Naive thymus-derived CD4-positive, alpha-beta T cell (primary cell): ENCODE data around the gene KPNB1. TPM values are rescaled to one million over a fixed set of nuclear protein-coding genes. Genes with fewer than 3 reads are reported as not detected.
"Not testable (repeated sequence)": the region's sequence is repeated elsewhere in the genome, so short reads cannot be mapped to it uniquely, and the experiment has no call there.

Experiments
- ATAC-seq: fragments of 150-1000 bp; cut with Tn5 transposase; 2 replicates; pipeline ENCODE4 v1.10.0; 2021; ENCODE audit warnings: mild to moderate bottlenecking, moderate library complexity
- CTCF ChIA-PET: fragments of 350-600 bp; sonication (Branson Sonifier 250); formaldehyde crosslinking; loops from one replicate; lab custom pipeline; 2021; ENCODE audit warnings: antibody characterized with exemption; lab: Charles Lee
- POLR2A ChIA-PET: fragments of 350-600 bp; sonication (Branson Sonifier 250); formaldehyde crosslinking; loops from one replicate; lab custom pipeline; 2021; ENCODE audit warnings: antibody characterized with exemption, inconsistent platforms; lab: Charles Lee
- DNase-seq, 9 donors: peaks; one replicate each; pipeline versions ENCODE4 v3.0.0 to v3.0.0-alpha.2; 2020 to 2022; ENCODE audit warnings: mixed read lengths in 1 of 9
- H3K27ac ChIP-seq: one replicate; pipeline ENCODE4 v1.7.0; 2013; ENCODE audit warnings: mild to moderate bottlenecking, low read depth, low read length, moderate library complexity
- H3K27me3 ChIP-seq, 2 donors: one replicate each; pipeline ENCODE4 v1.7.0; 2013; ENCODE audit warnings: low read length in 2 of 2, mild to moderate bottlenecking in 2 of 2, moderate library complexity in 2 of 2; ENCODE audit not compliant: control insufficient read depth in 2 of 2, insufficient read depth in 2 of 2
- H3K36me3 ChIP-seq, 3 experiments: 1 replicate in 2 of 3; 2 replicates in 1 of 3; pipeline ENCODE4 v1.7.0; 2013; ENCODE audit warnings: low read length in 3 of 3, mild to moderate bottlenecking in 3 of 3, moderate library complexity in 1 of 3; ENCODE audit not compliant: insufficient read depth in 3 of 3, control insufficient read depth in 2 of 3
- H3K4me1 ChIP-seq, 2 donors: one replicate each; pipeline ENCODE4 v1.7.0; 2013; ENCODE audit warnings: low read length in 2 of 2, mild to moderate bottlenecking in 2 of 2, moderate library complexity in 1 of 2; ENCODE audit not compliant: control insufficient read depth in 2 of 2, insufficient read depth in 2 of 2
- H3K4me3 ChIP-seq: 2 replicates; pipeline ENCODE4 v1.7.0; 2013; ENCODE audit warnings: mild to moderate bottlenecking, low read length
- H3K9me3 ChIP-seq, 3 experiments: 1 replicate in 2 of 3; 2 replicates in 1 of 3; pipeline ENCODE4 v1.7.0; 2013; ENCODE audit warnings: low read length in 3 of 3; ENCODE audit not compliant: control insufficient read depth in 2 of 3
- H3K27ac Mint-ChIP-seq, 9 donors: one replicate each; pipeline ENCODE4 v1.8.0; 2020 to 2022; ENCODE audit warnings: mixed read lengths in 9 of 9, mild to moderate bottlenecking in 8 of 9, moderate library complexity in 5 of 9, inconsistent platforms in 2 of 9
- H3K27me3 Mint-ChIP-seq, 5 donors: one replicate each; pipeline ENCODE4 v1.8.0; 2021 to 2022; ENCODE audit warnings: mixed read lengths in 5 of 5, mild to moderate bottlenecking in 1 of 5
- H3K36me3 Mint-ChIP-seq, 5 donors: one replicate each; pipeline ENCODE4 v1.8.0; 2020 to 2022; ENCODE audit warnings: mixed read lengths in 5 of 5, mild to moderate bottlenecking in 3 of 5, inconsistent platforms in 1 of 5
- H3K4me1 Mint-ChIP-seq, 7 donors: one replicate each; pipeline ENCODE4 v1.8.0; 2020 to 2022; ENCODE audit warnings: mixed read lengths in 7 of 7, mild to moderate bottlenecking in 3 of 7, inconsistent platforms in 1 of 7
- H3K4me3 Mint-ChIP-seq, 10 donors: one replicate each; pipeline ENCODE4 v1.8.0; 2020 to 2022; ENCODE audit warnings: mild to moderate bottlenecking in 10 of 10, mixed read lengths in 10 of 10, moderate library complexity in 6 of 10, inconsistent platforms in 2 of 10
- H3K9me3 Mint-ChIP-seq, 11 donors: one replicate each; pipeline ENCODE4 v1.8.0; 2020 to 2022; ENCODE audit warnings: mixed read lengths in 11 of 11, mild to moderate bottlenecking in 4 of 11, inconsistent platforms in 1 of 11, moderate library complexity in 1 of 11
- intact Hi-C, 2 donors: fragments of 100-400 bp; cut with micrococcal nuclease; formaldehyde crosslinking; loops; one replicate each; pipeline ENCODE4 v1.15.1; 2023
- polyA plus RNA-seq, 2 donors: library from polyadenylated mRNA; unstranded; fragments of 300-500 nt; fragmentation: Illumina TruSeq; gene quantifications; one replicate each; pipeline ENCODE4 v1.2.3, GENCODE V29; 2021
- total RNA-seq, 6 experiments: library from RNA in 5 of 6; stranded (reverse) in 5 of 6; gene quantifications; 1 replicate in 5 of 6; 2 replicates in 1 of 6; pipeline ENCODE4 v1.2.3 and lab custom pipeline; 2021 to 2026

The KPNB1 gene
- total and polyA plus RNA-seq, 7 experiments from 2014 or later, result 21.1 to 465 (median 205) TPM

- H3K4me1 Mint-ChIP-seq, result peaks cover 0 to 41% (median 9%) of the 10 kb centered on the region in 7 donors
- H3K4me3 Mint-ChIP-seq, result no peak overlapping the region
- no peaks in the 10 kb centered on the region for H3K27me3 Mint-ChIP-seq
- H3K4me1 ChIP-seq, result no peaks in the 10 kb centered on the region
- DNase-seq (no peak), ATAC-seq (no peak)
- no peaks in the 10 kb centered on the region for H3K9me3 ChIP-seq
- H3K27ac Mint-ChIP-seq, result peak overlapping the region in 2 of 9 donors; percentile 20 to 54
- POLR2A ChIA-PET, result interaction anchor here (0.6 to 1.7 kb wide), 3 partner anchors 11 to 24 kb away, joined by 4 to 6 read pairs (median 4); no protein-coding TSS in a partner anchor
- H3K27me3 ChIP-seq, result no peaks in the 10 kb centered on the region
- intact Hi-C loops, result no loop called here
- CTCF ChIA-PET, result interaction anchor here (0.6 to 5.0 kb wide), 2 partner anchors 12 to 14 kb away, joined by 3 to 12 read pairs; no protein-coding TSS in a partner anchor
- H3K36me3 Mint-ChIP-seq, result peaks cover 0 to 65% (median 53%) of the 10 kb centered on the region in 5 donors
- no peaks in the 10 kb centered on the region for H3K9me3 Mint-ChIP-seq
- peaks cover 68 to 97% (median 77%) of the 10 kb centered on the region in 3 experiments for H3K36me3 ChIP-seq
- no peak overlapping the region for H3K4me3 ChIP-seq
- no peak overlapping the region for H3K27ac ChIP-seq
Observed at GRCh38 chr17:47676199-47676472, 26.4 kb downstream of the KPNB1 start.

GRCh38 chr17:47676510-47677165 is 26.9 kb downstream of the KPNB1 start:
- no peak for ATAC-seq
- no peak overlapping the region for H3K4me3 ChIP-seq
- H3K27me3 Mint-ChIP-seq, result no peaks in the 10 kb centered on the region
- H3K27ac Mint-ChIP-seq, result peak overlapping the region in 1 of 9 donors; percentile 54
- no peaks in the 10 kb centered on the region for H3K4me1 ChIP-seq
- POLR2A ChIA-PET, result interaction anchor here (0.6 to 1.7 kb wide), 5 partner anchors 11 to 26 kb away, joined by 3 to 6 read pairs (median 4); partner anchors contain the start of gene KPNB1
- H3K9me3 Mint-ChIP-seq, result no peaks in the 10 kb centered on the region
- H3K27ac ChIP-seq, result no peak overlapping the region
- no peaks in the 10 kb centered on the region for H3K9me3 ChIP-seq
- H3K36me3 Mint-ChIP-seq, result peaks cover 0 to 65% (median 52%) of the 10 kb centered on the region in 5 donors
- H3K4me1 Mint-ChIP-seq, result peaks cover 0 to 41% (median 9%) of the 10 kb centered on the region in 7 donors
- peaks cover 68 to 98% (median 76%) of the 10 kb centered on the region in 3 experiments for H3K36me3 ChIP-seq
- no peaks in the 10 kb centered on the region for H3K27me3 ChIP-seq
- DNase-seq, result no peak
- intact Hi-C loops, result no loop called here
- CTCF ChIA-PET, result interaction anchor here (0.6 to 5.0 kb wide), 3 partner anchors 11 to 14 kb away, joined by 3 to 12 read pairs (median 3); no protein-coding TSS in a partner anchor
- H3K4me3 Mint-ChIP-seq, result no peak overlapping the region

- H3K27ac Mint-ChIP-seq, result peak overlapping the region in 1 of 9 donors; percentile 22
- H3K9me3 ChIP-seq, result no peaks in the 10 kb centered on the region
- POLR2A ChIA-PET, result no interaction called here
Observed at GRCh38 chr17:47678196-47678595, 28.5 kb downstream of the KPNB1 start.

GRCh38 chr17:47682138-47682537 is 32.4 kb downstream of the KPNB1 start:
- no peaks in the 10 kb centered on the region for H3K4me1 ChIP-seq
- no peak overlapping the region for H3K4me3 ChIP-seq
- Mint-ChIP-seq H3K4me1 (peaks cover 0 to 29% (median 0%) of the 10 kb centered on the region in 7 donors), H3K9me3 (peaks cover 0 to 1% (median 0%) of the 10 kb centered on the region in 11 donors), H3K27ac (peak overlapping the region in 7 of 9 donors; percentile 25 to 84 (median 57)), H3K27me3 (no peaks in the 10 kb centered on the region), H3K4me3 (no peak overlapping the region), H3K36me3 (peaks cover 4 to 53% (median 34%) of the 10 kb centered on the region in 5 donors)
- no peak for ATAC-seq
- H3K27ac ChIP-seq, result no peak overlapping the region
- H3K36me3 ChIP-seq, result peaks cover 32 to 75% (median 36%) of the 10 kb centered on the region in 3 experiments
- intact Hi-C loops, result no loop called here
- CTCF ChIA-PET, result no interaction called here
- no peaks in the 10 kb centered on the region for H3K27me3 ChIP-seq
- POLR2A ChIA-PET, result no interaction called here
- no peaks in the 10 kb centered on the region for H3K9me3 ChIP-seq
- no peak for DNase-seq

More at GRCh38 chr17:47678196-47678595, 28.5 kb downstream of the KPNB1 start:
- ATAC-seq, result no peak
- DNase-seq, result no peak
- no peak overlapping the region for H3K4me3 ChIP-seq
- no peak overlapping the region for H3K27ac ChIP-seq
- Mint-ChIP-seq H3K4me1 (peaks cover 0 to 44% (median 9%) of the 10 kb centered on the region in 7 donors), H3K36me3 (peaks cover 4 to 70% (median 60%) of the 10 kb centered on the region in 5 donors), H3K9me3 (no peaks in the 10 kb centered on the region), H3K27me3 (no peaks in the 10 kb centered on the region), H3K4me3 (no peak overlapping the region)
- H3K36me3 ChIP-seq, result peaks cover 69 to 95% (median 71%) of the 10 kb centered on the region in 3 experiments
- no peaks in the 10 kb centered on the region for H3K4me1 ChIP-seq
- intact Hi-C loops, result loop anchor here in 1 of 2 donors (2.0 kb wide), 1 partner anchor 15 kb away; no protein-coding TSS in a partner anchor
- CTCF ChIA-PET, result interaction anchor here (1.4 to 5.0 kb wide), 3 partner anchors 10 to 20 kb away, joined by 3 to 12 read pairs (median 11); no protein-coding TSS in a partner anchor
- H3K27me3 ChIP-seq, result no peaks in the 10 kb centered on the region

GRCh38 chr17:47682727-47683126 is 33.0 kb downstream of the KPNB1 start:
- intact Hi-C loops, H3K27me3 ChIP-seq, H3K9me3 ChIP-seq, H3K27me3 Mint-ChIP-seq, H3K9me3 Mint-ChIP-seq, H3K4me3 ChIP-seq, DNase-seq, H3K4me1 ChIP-seq, H3K4me3 Mint-ChIP-seq, ATAC-seq, H3K27ac ChIP-seq: not testable (repeated sequence)
- ChIA-PET CTCF (interaction anchor here (0.7 kb wide), 1 partner anchor 140 kb away, joined by 4 read pairs; no protein-coding TSS in a partner anchor), POLR2A (interaction anchor here (0.7 kb wide), 1 partner anchor 18 kb away, joined by 5 read pairs; no protein-coding TSS in a partner anchor)
- peaks cover 4 to 49% (median 30%) of the 10 kb centered on the region in 5 donors for H3K36me3 Mint-ChIP-seq
- H3K4me1 Mint-ChIP-seq, result peaks cover 0 to 29% (median 0%) of the 10 kb centered on the region in 7 donors
- H3K36me3 ChIP-seq, result peaks cover 28 to 69% (median 31%) of the 10 kb centered on the region in 3 experiments
- H3K27ac Mint-ChIP-seq, result peak overlapping the region in 4 of 9 donors; percentile 33 to 84 (median 48)

- H3K9me3 ChIP-seq, result no peaks in the 10 kb centered on the region
- H3K27ac Mint-ChIP-seq, result peak overlapping the region in 3 of 9 donors; percentile 14 to 38 (median 26)
- no peak overlapping the region for H3K27ac ChIP-seq
- no peak overlapping the region for H3K4me3 ChIP-seq
- peaks cover 0 to 24% (median 0%) of the 10 kb centered on the region in 7 donors for H3K4me1 Mint-ChIP-seq
- POLR2A ChIA-PET, result no interaction called here
- H3K36me3 Mint-ChIP-seq, result peaks cover 4 to 43% (median 23%) of the 10 kb centered on the region in 5 donors
- ATAC-seq (no peak), DNase-seq (no peak)
- peaks cover 0 to 1% (median 0%) of the 10 kb centered on the region in 11 donors for H3K9me3 Mint-ChIP-seq
- CTCF ChIA-PET, result interaction anchor here (1.3 kb wide), 1 partner anchor 20 kb away, joined by 4 read pairs; no protein-coding TSS in a partner anchor
- H3K27me3 ChIP-seq, result no peaks in the 10 kb centered on the region
- intact Hi-C loops, result no loop called here
- H3K36me3 ChIP-seq, result peaks cover 22 to 57% (median 23%) of the 10 kb centered on the region in 3 experiments
- H3K4me3 Mint-ChIP-seq, result no peak overlapping the region
- H3K4me1 ChIP-seq, result no peaks in the 10 kb centered on the region
- H3K27me3 Mint-ChIP-seq, result no peaks in the 10 kb centered on the region
Observed at GRCh38 chr17:47684025-47684424, 34.3 kb downstream of the KPNB1 start.
